Breast epithelium (tissue), 4 donors: ENCODE data around the gene NT5C2. TPM values are rescaled to one million over a fixed set of nuclear protein-coding genes. Genes with fewer than 3 reads are reported as not detected.

ENCODE experiments used
- DNase-seq, 2 donors: peaks; one replicate each; pipeline ENCODE4 v3.0.0-alpha.2; 2019; ENCODE audit warnings: low spot score in 2 of 2
- H3K27ac ChIP-seq, 2 donors: fragments of 200-600 bp; sonication (generic) in 1 of 2; one replicate each; pipeline ENCODE4 v1.5.1; 2016 to 2019; ENCODE audit warnings: mild to moderate bottlenecking in 1 of 2
- H3K27me3 ChIP-seq, 2 donors: fragments of 200-600 bp; sonication (generic) in 1 of 2; one replicate each; pipeline versions ENCODE4 v1.5.1 to v1.6.0; 2017 to 2019; ENCODE audit warnings: control low read depth in 1 of 2, mild to moderate bottlenecking in 1 of 2
- H3K36me3 ChIP-seq: fragments of 200-600 bp; one replicate; pipeline ENCODE4 v1.5.1; 2019
- H3K4me1 ChIP-seq, 2 donors: fragments of 200-600 bp; sonication (generic); one replicate each; pipeline ENCODE4 v1.5.1; 2016 to 2019; ENCODE audit warnings: control low read depth in 1 of 2
- H3K4me3 ChIP-seq, 3 donors: fragments of 200-600 bp; sonication (generic); 1 replicate in 2 of 3; 2 replicates in 1 of 3; pipeline ENCODE4 v1.5.1; 2016 to 2019; ENCODE audit warnings: mild to moderate bottlenecking in 3 of 3, moderate library complexity in 2 of 3
- H3K9me3 ChIP-seq, 2 donors: fragments of 200-600 bp; sonication (generic) in 1 of 2; one replicate each; pipeline ENCODE4 v1.5.1; 2016 to 2019; ENCODE audit warnings: control low read depth in 1 of 2
- POLR2A ChIP-seq: fragments of 450-650 bp; IDR thresholded peaks from one replicate; pipeline ENCODE4 v1.6.1; 2016; ENCODE audit warnings: antibody characterized with exemption, mild to moderate bottlenecking, moderate library complexity
- POLR2AphosphoS5 ChIP-seq, 3 donors: sonication (generic); formaldehyde crosslinking; IDR thresholded peaks; one replicate each; pipeline ENCODE4 v1.6.1; 2017; ENCODE audit warnings: antibody characterized with exemption in 3 of 3
- intact Hi-C: fragments of 100-400 bp; cut with DNase I; formaldehyde crosslinking; loops from one replicate; pipeline ENCODE4 v1.15.1; 2023; ENCODE audit warnings: low total_unique reads
- total RNA-seq, 3 donors: library from RNA; depleted of rRNA; stranded (reverse); fragments of >200 nt; gene quantifications; one replicate each; pipeline ENCODE4 v1.1.0, GENCODE V29; 2016
- TF ChIP-seq, protein P1 (sequence below), 3 donors: fragments of 450-650 bp; IDR thresholded peaks; one replicate each; pipeline ENCODE4 v1.5.1; 2016 to 2017; ENCODE audit warnings: antibody characterized with exemption in 3 of 3, mild to moderate bottlenecking in 3 of 3, moderate library complexity in 3 of 3

NT5C2 gene
- total RNA-seq, 3 donors from 2014 or later = 52.8 to 122 (median 73.1) TPM

DNA sequence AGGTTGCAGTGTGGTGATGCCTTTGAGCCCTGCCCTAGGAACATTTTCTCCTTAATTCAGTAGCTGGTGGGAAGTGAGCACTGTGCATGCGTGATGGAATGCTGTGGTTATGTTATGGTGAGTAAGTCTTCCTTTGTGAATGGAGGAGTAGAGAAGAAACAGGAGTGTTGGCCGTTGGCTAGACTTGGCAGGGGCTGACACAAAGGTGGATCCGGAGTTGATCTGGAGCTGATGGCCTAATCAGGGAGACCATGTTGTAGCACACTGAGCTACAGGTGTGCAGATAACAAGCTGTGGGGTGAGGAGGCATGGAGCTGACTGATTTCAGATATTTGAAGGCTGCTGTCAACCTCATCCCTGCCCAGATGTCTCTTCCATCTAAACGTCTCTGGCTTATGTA is 152.7 kb downstream of the NT5C2 start:
- no peak for TF ChIP-seq POLR2A
- no peak for TF ChIP-seq POLR2AphosphoS5 (IDR thresholded peaks at IDR 0.05)
- TF ChIP-seq, protein P1, sequence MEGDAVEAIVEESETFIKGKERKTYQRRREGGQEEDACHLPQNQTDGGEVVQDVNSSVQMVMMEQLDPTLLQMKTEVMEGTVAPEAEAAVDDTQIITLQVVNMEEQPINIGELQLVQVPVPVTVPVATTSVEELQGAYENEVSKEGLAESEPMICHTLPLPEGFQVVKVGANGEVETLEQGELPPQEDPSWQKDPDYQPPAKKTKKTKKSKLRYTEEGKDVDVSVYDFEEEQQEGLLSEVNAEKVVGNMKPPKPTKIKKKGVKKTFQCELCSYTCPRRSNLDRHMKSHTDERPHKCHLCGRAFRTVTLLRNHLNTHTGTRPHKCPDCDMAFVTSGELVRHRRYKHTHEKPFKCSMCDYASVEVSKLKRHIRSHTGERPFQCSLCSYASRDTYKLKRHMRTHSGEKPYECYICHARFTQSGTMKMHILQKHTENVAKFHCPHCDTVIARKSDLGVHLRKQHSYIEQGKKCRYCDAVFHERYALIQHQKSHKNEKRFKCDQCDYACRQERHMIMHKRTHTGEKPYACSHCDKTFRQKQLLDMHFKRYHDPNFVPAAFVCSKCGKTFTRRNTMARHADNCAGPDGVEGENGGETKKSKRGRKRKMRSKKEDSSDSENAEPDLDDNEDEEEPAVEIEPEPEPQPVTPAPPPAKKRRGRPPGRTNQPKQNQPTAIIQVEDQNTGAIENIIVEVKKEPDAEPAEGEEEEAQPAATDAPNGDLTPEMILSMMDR (IDR thresholded peaks at IDR 0.05) = no peak
- Histone ChIP-seq H3K27me3 (no peaks in the 10 kb centered on the region), H3K4me1 (no peaks in the 10 kb centered on the region)

DNA sequence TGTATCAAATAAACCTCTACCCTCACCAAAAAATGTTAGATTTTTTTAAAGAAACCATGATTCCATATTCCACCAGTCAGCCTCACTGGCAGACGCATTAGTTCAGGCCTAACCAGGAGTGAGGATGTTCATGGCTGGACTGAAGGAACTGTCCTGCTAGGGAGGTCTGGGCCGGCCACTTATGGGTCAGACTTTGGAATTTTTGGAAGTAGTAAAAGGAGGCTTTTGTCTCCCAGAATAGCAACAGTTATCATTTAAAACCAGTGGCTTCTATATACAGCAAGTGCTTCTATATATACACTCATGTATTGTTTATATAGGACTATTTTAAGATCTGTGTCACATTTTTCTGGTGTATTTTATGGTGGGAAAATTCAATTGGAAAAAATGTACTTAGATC is 154.5 kb downstream of the NT5C2 start:
- intact Hi-C loops = no loop called here
- no peaks in the 10 kb centered on the region for H3K9me3 ChIP-seq
- no peak overlapping the region for H3K27ac ChIP-seq

More for the DNA sequence above, 152.7 kb downstream of the NT5C2 start:
- Histone ChIP-seq H3K9me3 (no peaks in the 10 kb centered on the region), H3K36me3 (no peaks in the 10 kb centered on the region), H3K4me3 (no peak overlapping the region), H3K27ac (no peak overlapping the region)
- DNase-seq = no peak
- intact Hi-C loops = no loop called here

More for the DNA sequence above, 154.5 kb downstream of the NT5C2 start:
- H3K36me3 ChIP-seq = no peaks in the 10 kb centered on the region
- H3K4me1 ChIP-seq = no peaks in the 10 kb centered on the region
- DNase-seq = no peak
- no peaks in the 10 kb centered on the region for H3K27me3 ChIP-seq
- TF ChIP-seq, protein P1 (IDR thresholded peaks at IDR 0.05) = no peak
- TF ChIP-seq POLR2AphosphoS5 (IDR thresholded peaks at IDR 0.05) = no peak
- TF ChIP-seq POLR2A = no peak
- H3K4me3 ChIP-seq = no peak overlapping the region

Other genes with a start within 250 kb of the NT5C2 start
- under 1 TPM in 1 of 3 donors, not detected in 2; 0.33 TPM for gene RPEL1, start 52.6 kb upstream of the NT5C2 start, total RNA-seq
- gene INA, start 83.9 kb upstream of the NT5C2 start, total RNA-seq = not detected
- gene PCGF6, start 157.9 kb upstream of the NT5C2 start, total RNA-seq = 10 to 100 TPM; 13.9 to 15.1 (median 14.5) TPM
- 1 to 10 TPM; 3.4 to 7.0 (median 5.9) TPM for gene TAF5, start 174.7 kb upstream of the NT5C2 start, total RNA-seq
- 100 to 1,000 TPM; 173 to 204 (median 189) TPM for gene ATP5MK, start 203.2 kb upstream of the NT5C2 start, total RNA-seq
- 10 to 100 TPM; 16.2 to 29.1 (median 24.9) TPM for gene PDCD11, start 203.4 kb upstream of the NT5C2 start, total RNA-seq